ENCODE measurements around the gene ARHGAP29.

DNA sequence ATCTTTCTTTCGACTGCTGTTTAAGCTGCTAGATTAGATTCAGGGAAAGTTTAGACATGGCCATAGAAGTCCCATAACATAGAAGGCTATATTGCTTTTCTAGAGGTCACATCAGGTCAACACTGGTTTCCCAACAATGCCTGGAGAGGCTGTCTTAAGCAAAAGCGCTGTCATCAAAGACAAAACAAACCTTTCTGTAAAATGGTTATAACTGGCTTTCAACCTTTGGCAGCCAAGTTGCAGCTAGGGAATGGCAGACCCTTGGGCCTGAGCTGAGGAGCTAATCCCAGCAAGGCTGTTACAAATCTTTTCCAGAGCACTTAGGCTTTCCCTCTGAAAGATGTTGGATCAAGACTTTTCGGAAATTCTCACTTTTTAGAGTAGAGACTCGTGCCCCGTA, 105.3 kb downstream of the ARHGAP29 start:
- TF ChIP-seq, protein P1, sequence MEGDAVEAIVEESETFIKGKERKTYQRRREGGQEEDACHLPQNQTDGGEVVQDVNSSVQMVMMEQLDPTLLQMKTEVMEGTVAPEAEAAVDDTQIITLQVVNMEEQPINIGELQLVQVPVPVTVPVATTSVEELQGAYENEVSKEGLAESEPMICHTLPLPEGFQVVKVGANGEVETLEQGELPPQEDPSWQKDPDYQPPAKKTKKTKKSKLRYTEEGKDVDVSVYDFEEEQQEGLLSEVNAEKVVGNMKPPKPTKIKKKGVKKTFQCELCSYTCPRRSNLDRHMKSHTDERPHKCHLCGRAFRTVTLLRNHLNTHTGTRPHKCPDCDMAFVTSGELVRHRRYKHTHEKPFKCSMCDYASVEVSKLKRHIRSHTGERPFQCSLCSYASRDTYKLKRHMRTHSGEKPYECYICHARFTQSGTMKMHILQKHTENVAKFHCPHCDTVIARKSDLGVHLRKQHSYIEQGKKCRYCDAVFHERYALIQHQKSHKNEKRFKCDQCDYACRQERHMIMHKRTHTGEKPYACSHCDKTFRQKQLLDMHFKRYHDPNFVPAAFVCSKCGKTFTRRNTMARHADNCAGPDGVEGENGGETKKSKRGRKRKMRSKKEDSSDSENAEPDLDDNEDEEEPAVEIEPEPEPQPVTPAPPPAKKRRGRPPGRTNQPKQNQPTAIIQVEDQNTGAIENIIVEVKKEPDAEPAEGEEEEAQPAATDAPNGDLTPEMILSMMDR (conservative IDR thresholded peaks at IDR 0.05; ENCODE audit: low read depth in 2 of 2), result no peak
- TF ChIP-seq EZH2 (IDR thresholded peaks at IDR 0.05; ENCODE audit: low read depth, unreplicated experiment), result no peak
- TF ChIP-seq JUNB (IDR thresholded peaks at IDR 0.05; ENCODE audit: unreplicated experiment), result no peak
- no peak for TF ChIP-seq POLR2AphosphoS5 (IDR thresholded peaks at IDR 0.05; ENCODE audit: low read depth)
- no peak for TF ChIP-seq STAT1 (IDR thresholded peaks at IDR 0.05; ENCODE audit: unreplicated experiment)
- no peak for TF ChIP-seq NANOG (IDR thresholded peaks at IDR 0.05; ENCODE audit: borderline replicate concordance)
- no peak for TF ChIP-seq EZH2phosphoT487 (IDR thresholded peaks at IDR 0.05; ENCODE audit: unreplicated experiment)
- no peak for TF ChIP-seq CREB1 (CRISPR knock-in tag; IDR thresholded peaks at IDR 0.05; ENCODE audit: low read depth)

All from GM23338 (cell line).